Panc1 (cell line): ENCODE data around the gene FAM120C. TPM values are rescaled to one million over a fixed set of nuclear protein-coding genes. Genes with fewer than 3 reads are reported as not detected.

Experiments used
- ATAC-seq: fragments of 200-7000 bp; cut with Tn5 transposase; 2 replicates; pipeline ENCODE4 v1.9.1; 2020; ENCODE audit warnings: mild to moderate bottlenecking, moderate library complexity
- BruUV-seq: library from RNA; stranded (reverse); fragments of 400-500 nt; replicated peaks from 2 replicates; lab custom pipeline; 2021; lab: Mats Ljungman, UMichigan
- CTCF ChIA-PET: fragments of 300-600 bp; sonication (Branson Sonifier 250); formaldehyde crosslinking; loops from one replicate; lab custom pipeline; 2022; ENCODE audit warnings: antibody characterized with exemption; lab: Charles Lee
- POLR2A ChIA-PET: fragments of 300-600 bp; sonication (Branson Sonifier 250); formaldehyde crosslinking; loops from one replicate; lab custom pipeline; 2022; ENCODE audit warnings: antibody characterized with exemption; lab: Charles Lee
- DNase-seq: peaks from one replicate; pipeline ENCODE4 v3.0.0-alpha.2; 2010; ENCODE audit warnings: low read depth, low spot score
- H3K27ac ChIP-seq: 2 replicates; pipeline ENCODE4 v1.5.1; 2011; ENCODE audit warnings: mild to moderate bottlenecking, low read length, inconsistent platforms
- H3K27me3 ChIP-seq: fragments of 200-500 bp; sonication (Bioruptor generic); 2 replicates; pipeline ENCODE4 v1.6.0; 2014; ENCODE audit warnings: low read length, inconsistent platforms; ENCODE audit not compliant: control insufficient read depth, insufficient read depth
- H3K36me3 ChIP-seq: fragments of 200-500 bp; sonication (Bioruptor generic); 2 replicates; pipeline ENCODE4 v1.5.1; 2014; ENCODE audit warnings: inconsistent platforms, mild to moderate bottlenecking, low read length, moderate library complexity; ENCODE audit not compliant: control insufficient read depth, insufficient read depth
- H3K4me1 ChIP-seq: 2 replicates; pipeline ENCODE4 v1.5.1; 2011; ENCODE audit warnings: inconsistent platforms, mild to moderate bottlenecking, low read length, moderate library complexity; ENCODE audit not compliant: control insufficient read depth, insufficient read depth
- H3K4me3 ChIP-seq, 2 experiments: 2 replicates each; pipeline ENCODE4 v1.5.1; 2011 to 2012; ENCODE audit warnings: low read depth in 2 of 2, low read length in 2 of 2, mild to moderate bottlenecking in 2 of 2, inconsistent platforms in 1 of 2, moderate library complexity in 1 of 2
- H3K9me3 ChIP-seq: fragments of 200-500 bp; sonication (Bioruptor generic); 2 replicates; pipeline ENCODE4 v1.5.1; 2014; ENCODE audit warnings: low read depth, mild to moderate bottlenecking, inconsistent platforms, low read length, moderate library complexity; ENCODE audit not compliant: control insufficient read depth, insufficient read depth
- CTCF ChIP-seq: fragments of 450-650 bp; IDR thresholded peaks from 2 replicates; pipeline ENCODE4 v1.5.1; 2017; ENCODE audit warnings: mild to moderate bottlenecking
- POLR2AphosphoS5 ChIP-seq: IDR thresholded peaks from 2 replicates; pipeline ENCODE4 v1.6.1; 2012; ENCODE audit warnings: mild to moderate bottlenecking, low read depth, low read length, moderate library complexity
- REST ChIP-seq, 2 experiments: IDR thresholded peaks; 2 replicates each; pipeline ENCODE4 v1.6.1; 2011 to 2012; ENCODE audit warnings: low read depth in 2 of 2, control low read depth in 1 of 2, low read length in 1 of 2, mild to moderate bottlenecking in 1 of 2, moderate library complexity in 1 of 2; ENCODE audit not compliant: insufficient read depth in 1 of 2
- SIN3A ChIP-seq: IDR thresholded peaks from 2 replicates; pipeline ENCODE4 v1.6.1; 2012; ENCODE audit warnings: low read depth, mild to moderate bottlenecking, low read length, moderate library complexity, borderline replicate concordance; ENCODE audit not compliant: insufficient read depth
- TCF7L2 ChIP-seq: IDR thresholded peaks from 2 replicates; pipeline ENCODE4 v1.6.1; 2011; ENCODE audit warnings: mild to moderate bottlenecking, low read depth, low read length, inconsistent platforms
- in situ Hi-C: cut with HindIII; loops from 2 replicates; pipeline ENCODE4 v1.10.0; 2016; ENCODE audit warnings: low sequenced_read_pairs, low pct_unique_long_range_greater_than_20kb
- intact Hi-C: fragments of 100-400 bp; cut with micrococcal nuclease; formaldehyde crosslinking; loops from one replicate; pipeline ENCODE4 v1.10.0; 2022; ENCODE audit not compliant: unreplicated experiment
- total RNA-seq: library from RNA; stranded (reverse); gene quantifications from one replicate; pipeline ENCODE4 v1.2.1, GENCODE V29; 2021; ENCODE audit not compliant: unreplicated experiment

The FAM120C gene
- total RNA-seq, 1 experiment from 2014 or later: 12.1 TPM

GRCh38 chrX:54090880-54091279 lies 92.2 kb downstream of the FAM120C start:
- no peak overlapping the region for H3K27ac ChIP-seq
- H3K4me3 ChIP-seq: no peak overlapping the region
- POLR2A ChIA-PET: no interaction called here
- intact Hi-C loops (no loop called here), in situ Hi-C loops (no loop called here)
- no TSS peak for BruUV-seq
- no peaks in the 10 kb centered on the region for H3K27me3 ChIP-seq
- no peaks in the 10 kb centered on the region for H3K36me3 ChIP-seq
- DNase-seq (no peak), ATAC-seq (no peak)
- H3K4me1 ChIP-seq: no peaks in the 10 kb centered on the region
- H3K9me3 ChIP-seq: no peaks in the 10 kb centered on the region
- CTCF ChIA-PET: no interaction called here
- no peak for TF ChIP-seq POLR2AphosphoS5
- TF ChIP-seq REST (IDR thresholded peaks at IDR 0.05; ENCODE audit: insufficient read depth in 1 of 2, low read depth in 2 of 2, low read length in 1 of 2): no peak
- TF ChIP-seq SIN3A: no peak
- TF ChIP-seq CTCF: no peak
- TF ChIP-seq TCF7L2: no peak

- POLR2A ChIA-PET: no interaction called here
- no peaks in the 10 kb centered on the region for H3K36me3 ChIP-seq
- H3K4me3 ChIP-seq: no peak overlapping the region
- DNase-seq (no peak), ATAC-seq (no peak)
- no peaks in the 10 kb centered on the region for H3K9me3 ChIP-seq
- no peaks in the 10 kb centered on the region for H3K4me1 ChIP-seq
- CTCF ChIA-PET: no interaction called here
- BruUV-seq: no TSS peak
- no peak overlapping the region for H3K27ac ChIP-seq
- in situ Hi-C loops: no loop called here
- intact Hi-C loops: no loop called here
- TF ChIP-seq CTCF (no peak), SIN3A (no peak), POLR2AphosphoS5 (no peak), TCF7L2 (no peak), REST (IDR thresholded peaks at IDR 0.05; ENCODE audit: insufficient read depth in 1 of 2, low read depth in 2 of 2, low read length in 1 of 2) (no peak)
- no peaks in the 10 kb centered on the region for H3K27me3 ChIP-seq
Measured at GRCh38 chrX:54089191-54089590, 93.9 kb downstream of the FAM120C start.
